Stomach (tissue), 4 donors: ENCODE data around the gene SSH2.

ENCODE experiments used
- CTCF ChIP-seq, 7 experiments: fragments of 450-650 bp in 4 of 7; fragments of 200-600 bp in 3 of 7; sonication (generic) in 3 of 7; IDR thresholded peaks; one replicate each; pipeline ENCODE4 v1.5.1; 2016 to 2019; ENCODE audit warnings: antibody characterized with exemption in 7 of 7, control low read depth in 2 of 7, mild to moderate bottlenecking in 1 of 7
- EP300 ChIP-seq: sonication (generic); formaldehyde crosslinking; IDR thresholded peaks from one replicate; pipeline ENCODE4 v1.6.1; 2017; ENCODE audit warnings: antibody characterized with exemption
- POLR2A ChIP-seq, 4 donors: fragments of 450-650 bp; IDR thresholded peaks; one replicate each; pipeline ENCODE4 v1.6.1; 2016; ENCODE audit warnings: antibody characterized with exemption in 4 of 4, control low read depth in 2 of 4, mild to moderate bottlenecking in 1 of 4, moderate library complexity in 1 of 4

- TF ChIP-seq CTCF (IDR thresholded peaks at IDR 0.05) (no peak), EP300 (no peak), POLR2A (IDR thresholded peaks at IDR 0.05) (no peak)
These were observed 268.8 kb downstream of the SSH2 start for GRCh38 chr17:29661213-29661612.
